Endothelial cell (in vitro differentiated cells): ENCODE measurements around the gene ARL16. TPM values are rescaled to one million over a fixed set of nuclear protein-coding genes. Genes with fewer than 3 reads are reported as not detected.

ENCODE experiments used
- DNase-seq: peaks from one replicate; pipeline ENCODE4 v3.0.0; 2021; ENCODE audit warnings: low spot score
- H3K27ac Mint-ChIP-seq: one replicate; pipeline ENCODE4 v1.8.0; 2021; ENCODE audit warnings: mixed read lengths, inconsistent platforms; ENCODE audit not compliant: unreplicated experiment
- H3K27me3 Mint-ChIP-seq: one replicate; pipeline ENCODE4 v1.8.0; 2021; ENCODE audit warnings: mild to moderate bottlenecking, moderate library complexity, mixed read lengths, inconsistent platforms; ENCODE audit not compliant: unreplicated experiment
- H3K36me3 Mint-ChIP-seq: one replicate; pipeline ENCODE4 v1.8.0; 2021; ENCODE audit warnings: mild to moderate bottlenecking, low read depth, mixed read lengths, inconsistent platforms; ENCODE audit not compliant: unreplicated experiment
- H3K4me1 Mint-ChIP-seq: one replicate; pipeline ENCODE4 v1.8.0; 2021; ENCODE audit warnings: mild to moderate bottlenecking, mixed read lengths, inconsistent platforms; ENCODE audit not compliant: unreplicated experiment
- H3K4me3 Mint-ChIP-seq: one replicate; pipeline ENCODE4 v1.8.0; 2021; ENCODE audit warnings: mild to moderate bottlenecking, mixed read lengths, inconsistent platforms; ENCODE audit not compliant: unreplicated experiment
- H3K9me3 Mint-ChIP-seq: one replicate; pipeline ENCODE4 v1.8.0; 2021; ENCODE audit warnings: mixed read lengths, inconsistent platforms; ENCODE audit not compliant: unreplicated experiment
- CTCF ChIP-seq: fragments of 200-600 bp; sonication (generic); IDR thresholded peaks from one replicate; pipeline ENCODE4 v1.5.0; 2021; ENCODE audit warnings: antibody characterized with exemption; ENCODE audit not compliant: unreplicated experiment
- total RNA-seq: library from RNA; stranded (reverse); fragmentation: NEBNext Ultra II Directional; extraction: Animal tissue kit (Norgen Biotek cat#: 25700); gene quantifications from one replicate; pipeline ENCODE4 v1.2.1, GENCODE V29; 2021; ENCODE audit not compliant: unreplicated experiment

The ARL16 gene
- total RNA-seq, 1 donor from 2014 or later = 54.0 TPM

DNA sequence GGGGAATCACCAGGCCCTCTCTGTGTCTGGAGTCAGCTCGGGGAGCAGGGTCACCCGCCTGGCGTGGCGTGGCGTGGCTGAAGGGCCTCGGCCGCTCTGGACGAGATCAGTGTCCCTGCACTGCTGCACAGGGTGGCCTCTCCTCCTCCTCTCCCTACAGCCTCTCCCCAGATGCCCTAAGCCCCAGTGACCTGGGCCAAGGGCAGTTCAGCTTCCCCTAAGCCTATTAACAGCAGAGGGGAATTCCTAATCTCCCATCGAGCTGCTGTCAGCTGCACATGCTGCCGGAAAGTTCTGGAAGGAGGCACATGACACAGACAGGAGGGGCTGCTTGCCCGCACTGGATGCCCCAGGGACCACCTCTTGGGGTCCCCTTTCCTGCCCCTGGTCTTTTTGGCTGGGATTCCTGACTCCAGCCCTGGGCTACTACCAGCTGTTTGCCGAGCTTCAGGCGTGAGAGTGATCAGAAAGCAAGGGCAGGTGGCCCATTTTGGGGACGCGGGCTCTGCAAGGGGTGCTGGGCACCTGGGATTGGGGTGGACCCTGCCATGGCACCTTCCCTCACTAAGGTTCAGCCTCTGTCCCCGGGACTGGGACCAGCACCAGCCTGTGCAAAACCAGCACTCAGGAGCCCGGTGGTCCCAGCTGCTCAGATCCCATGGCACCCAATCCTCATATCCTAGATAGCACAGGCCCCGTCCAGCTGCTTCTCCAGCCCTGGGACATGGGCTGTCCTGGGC, 28.0 kb downstream of the ARL16 start:
- peaks cover 10% of the 10 kb centered on the region for H3K4me1 Mint-ChIP-seq
- no peaks in the 10 kb centered on the region for H3K36me3 Mint-ChIP-seq
- no peak overlapping the region for H3K27ac Mint-ChIP-seq
- no peak overlapping the region for H3K4me3 Mint-ChIP-seq
- no peak for DNase-seq
- H3K27me3 Mint-ChIP-seq = peaks cover 12% of the 10 kb centered on the region
- H3K9me3 Mint-ChIP-seq = no peaks in the 10 kb centered on the region
- no peak for TF ChIP-seq CTCF

GRCh38 chr17:81652906-81653771, 30.5 kb downstream of the ARL16 start:
- no peaks in the 10 kb centered on the region for H3K9me3 Mint-ChIP-seq
- H3K27me3 Mint-ChIP-seq = peaks cover 15% of the 10 kb centered on the region
- H3K4me3 Mint-ChIP-seq = no peak overlapping the region
- no peaks in the 10 kb centered on the region for H3K36me3 Mint-ChIP-seq
- H3K27ac Mint-ChIP-seq = no peak overlapping the region
- no peak for DNase-seq
- TF ChIP-seq CTCF = no peak
- H3K4me1 Mint-ChIP-seq = peaks cover 10% of the 10 kb centered on the region

DNA sequence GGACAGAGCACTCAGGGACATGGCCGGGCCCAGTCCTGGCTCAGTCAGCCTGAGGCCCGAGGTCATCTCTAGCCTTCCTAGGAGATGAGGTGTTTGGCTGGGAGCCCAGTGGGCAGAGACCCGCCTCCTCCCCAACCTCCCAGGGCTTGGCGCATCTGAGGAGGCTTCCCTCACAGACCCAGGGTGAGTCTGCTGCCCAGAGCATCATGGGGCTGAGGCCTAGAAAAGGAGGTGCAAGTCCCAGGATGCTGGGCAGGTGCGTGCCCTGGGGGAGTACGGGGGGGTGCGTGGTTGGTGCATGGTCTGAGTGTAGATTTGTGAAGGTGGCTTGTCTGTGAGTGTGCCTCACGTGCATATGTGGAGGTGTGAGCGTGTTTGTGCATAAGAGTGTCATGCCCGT, 31.9 kb downstream of the ARL16 start:
- no peaks in the 10 kb centered on the region for H3K36me3 Mint-ChIP-seq
- TF ChIP-seq CTCF = no peak
- H3K4me3 Mint-ChIP-seq = peak overlapping the region; percentile 31
- DNase-seq = no peak
- H3K9me3 Mint-ChIP-seq = no peaks in the 10 kb centered on the region
- no peak overlapping the region for H3K27ac Mint-ChIP-seq
- peaks cover 23% of the 10 kb centered on the region for H3K27me3 Mint-ChIP-seq
- H3K4me1 Mint-ChIP-seq = peaks cover 2% of the 10 kb centered on the region

- no peak for TF ChIP-seq CTCF
- Mint-ChIP-seq H3K4me3 (no peak overlapping the region), H3K36me3 (no peaks in the 10 kb centered on the region), H3K9me3 (no peaks in the 10 kb centered on the region), H3K4me1 (peaks cover 2% of the 10 kb centered on the region), H3K27ac (no peak overlapping the region), H3K27me3 (peaks cover 26% of the 10 kb centered on the region)
- DNase-seq = no peak
Observed at GRCh38 chr17:81650951-81651350, 32.6 kb downstream of the ARL16 start.

DNA sequence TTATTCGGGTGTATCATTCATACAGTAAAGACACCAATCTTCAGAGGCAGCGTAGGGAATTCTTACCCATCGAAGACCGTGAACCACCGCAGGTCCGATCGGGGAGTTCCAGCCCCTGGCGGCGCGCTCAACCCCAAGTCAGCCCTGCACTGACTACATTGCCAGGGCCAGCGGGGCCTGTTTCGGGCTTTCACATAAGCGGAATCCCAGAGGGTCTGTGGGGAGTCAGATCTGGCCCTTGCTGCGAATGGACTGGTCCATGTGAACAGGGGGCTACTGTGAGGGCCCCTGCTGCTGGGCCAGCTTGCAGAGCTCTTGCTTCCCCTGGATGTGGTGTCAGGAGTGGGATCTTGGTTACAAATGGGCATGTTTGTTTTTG, 34.9 kb downstream of the ARL16 start:
- H3K27ac Mint-ChIP-seq = no peak overlapping the region
- H3K4me1 Mint-ChIP-seq = peaks cover 2% of the 10 kb centered on the region
- DNase-seq = no peak
- H3K4me3 Mint-ChIP-seq = no peak overlapping the region
- H3K9me3 Mint-ChIP-seq = no peaks in the 10 kb centered on the region
- peaks cover 3% of the 10 kb centered on the region for H3K36me3 Mint-ChIP-seq
- TF ChIP-seq CTCF = no peak
- H3K27me3 Mint-ChIP-seq = peaks cover 33% of the 10 kb centered on the region
